ENCODE measurements around the gene KAZALD1. TPM values are rescaled to one million over a fixed set of nuclear protein-coding genes. Genes with fewer than 3 reads are reported as not detected.

KAZALD1 gene
- polyA plus RNA-seq, 2 of the 4 experiments (the other 2 are of a cell fraction), result 4.3 to 4.5 TPM

- peak; percentile 39; the same call in 1 of the 2 replicates for TF ChIP-seq ATOH8 (CRISPR knock-in tag; IDR thresholded peaks at IDR 0.05; ENCODE audit: low read depth)
- TF ChIP-seq TFCP2L1 (CRISPR knock-in tag; IDR thresholded peaks at IDR 0.05), result 0 out of 2 replicates have a peak, but pooled peaks have one; percentile 3
- peak; percentile 65 for TF ChIP-seq POLR2A (IDR thresholded peaks at IDR 0.05; ENCODE audit: low read length)
- TF ChIP-seq REST (IDR thresholded peaks at IDR 0.05), result peak; percentile 22; the same call in 1 of the 2 replicates
- 0 out of 2 replicates have a peak, but pooled peaks have one; percentile 23 for TF ChIP-seq PHF8 (IDR thresholded peaks at IDR 0.05; ENCODE audit: borderline replicate concordance, low read depth)
- no peak for TF ChIP-seq ELK1 (IDR thresholded peaks at IDR 0.05; ENCODE audit: low read depth, low read length)
- TF ChIP-seq CBX2 (IDR thresholded peaks at IDR 0.05; ENCODE audit: borderline replicate concordance, low read depth), result no peak
- TF ChIP-seq JUN (IDR thresholded peaks at IDR 0.05), result peak; percentile 49 to 87; a peak in 4 of 5 replicates
- TF ChIP-seq HOXA7 (CRISPR knock-in tag; IDR thresholded peaks at IDR 0.05), result no peak
- TF ChIP-seq PBX3 (IDR thresholded peaks at IDR 0.05), result peak; percentile 21; the same call in 1 of the 2 replicates
- no peak for TF ChIP-seq POLR2AphosphoS2 (conservative IDR thresholded peaks at IDR 0.05; ENCODE audit: low read length)
- no peak for TF ChIP-seq NPAS2 (CRISPR knock-in tag; IDR thresholded peaks at IDR 0.05; ENCODE audit: borderline replicate concordance)
- no peak for TF ChIP-seq RCOR1 (IDR thresholded peaks at IDR 0.05; ENCODE audit: low read depth, low read length)
- no peak for TF ChIP-seq EHMT2 (IDR thresholded peaks at IDR 0.05; ENCODE audit: low read depth)
- TF ChIP-seq MAFK (IDR thresholded peaks at IDR 0.05; ENCODE audit: partially characterized antibody), result no peak
- no peak for TF ChIP-seq CEBPB (IDR thresholded peaks at IDR 0.05)
- TF ChIP-seq ZC3H11A (IDR thresholded peaks at IDR 0.05), result no peak
- no peak for TF ChIP-seq CHD4 (IDR thresholded peaks at IDR 0.05; ENCODE audit: borderline replicate concordance)
- no peak for TF ChIP-seq ZSCAN20 (CRISPR knock-in tag; IDR thresholded peaks at IDR 0.05)
- no peak for TF ChIP-seq KDM1A (IDR thresholded peaks at IDR 0.05; ENCODE audit: low read depth)
- peak; percentile 56; the same call in 1 of the 2 replicates for TF ChIP-seq MAX (IDR thresholded peaks at IDR 0.05)
Measured at GRCh38 chr10:101060951-101061623, 702 bp upstream of the KAZALD1 start (continued).
